NCI-H146 (cell line): ENCODE measurements around the gene DDX55.
A peak's percentile ranks its signal among the peaks of the same experiment; 100 is the strongest.

ENCODE experiments used
- DNase-seq: peaks from one replicate; lab custom pipeline; 2025; lab: John Stamatoyannopoulos, UW

Gene DDX55

DNA sequence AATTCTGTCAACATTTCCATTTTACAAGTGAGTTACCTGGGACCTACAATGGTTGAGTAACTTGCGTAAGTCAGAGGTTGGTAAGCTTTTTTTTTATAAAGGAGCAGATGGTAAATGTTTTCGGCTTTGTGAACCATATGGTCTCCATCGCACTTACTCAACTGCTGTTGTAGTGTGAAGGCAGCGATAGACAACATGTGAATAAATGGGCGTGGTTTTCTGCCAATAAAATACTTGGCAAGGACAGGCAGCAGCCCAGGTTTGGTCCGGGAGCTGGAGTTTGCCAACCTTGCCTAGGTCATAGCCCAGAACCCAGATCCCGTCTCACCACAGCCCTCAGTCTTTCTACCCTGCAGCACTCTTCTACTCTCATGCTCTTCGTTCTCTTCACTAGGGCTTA lies 6.3 kb downstream of the DDX55 start:
- no peak for DNase-seq

DNA sequence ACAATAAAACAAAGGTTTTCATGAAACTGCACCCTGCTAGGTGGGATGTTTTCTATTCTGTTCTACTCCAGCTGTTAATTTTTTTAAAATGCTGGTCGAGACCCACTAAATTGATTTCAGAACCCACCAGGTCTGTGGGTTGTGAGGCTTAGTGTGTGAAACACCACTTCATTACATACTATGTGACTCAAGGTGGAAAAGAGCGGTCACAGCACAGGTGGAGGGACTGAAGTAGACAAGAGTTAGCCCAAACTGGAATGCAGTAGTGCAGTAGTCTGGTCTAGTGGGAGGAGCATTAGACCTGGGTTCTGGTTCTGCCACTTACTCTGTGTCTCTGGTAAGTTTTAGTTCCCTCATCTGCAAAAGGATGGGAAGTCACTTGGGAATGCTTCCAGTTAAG lies 12.2 kb downstream of the DDX55 start:
- no peak for DNase-seq

DNA sequence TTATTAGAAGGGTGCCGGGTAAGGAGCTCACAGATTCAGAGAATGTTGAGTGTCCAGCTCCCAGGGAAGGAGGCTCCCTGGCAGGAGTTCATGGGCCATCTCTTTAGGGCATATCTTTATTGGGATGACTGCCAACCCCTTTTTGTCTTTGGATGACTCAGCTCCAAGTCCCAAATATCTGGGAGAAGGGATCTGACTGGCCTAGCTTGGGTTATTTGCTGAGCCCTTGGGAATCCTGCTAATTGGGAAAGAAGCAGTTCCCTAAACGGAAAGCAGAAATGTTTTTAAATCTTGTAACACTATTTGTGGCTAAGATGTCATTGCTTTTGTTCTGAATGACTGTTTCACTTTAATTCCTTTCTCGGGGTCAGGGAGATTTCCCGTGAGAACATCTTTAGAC lies 12.6 kb downstream of the DDX55 start:
- DNase-seq = no peak

DNA sequence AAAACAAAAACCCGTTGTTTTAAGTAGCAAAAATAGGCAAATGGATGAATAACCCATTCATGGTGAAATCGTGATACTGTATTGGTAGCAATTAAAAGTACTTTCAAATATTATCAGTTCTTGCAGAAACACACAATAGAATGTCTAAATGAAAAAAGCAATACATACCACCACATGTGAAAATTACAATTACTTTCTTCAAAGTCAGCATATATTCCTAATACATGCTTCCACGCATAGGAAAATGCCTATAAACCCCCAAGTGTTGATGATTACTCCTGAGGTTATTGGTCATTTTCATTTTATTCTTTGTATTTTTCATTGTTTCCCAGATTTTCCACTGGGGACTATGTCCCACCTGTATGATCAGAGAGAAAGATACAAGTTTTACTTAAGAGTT lies 15.2 kb downstream of the DDX55 start:
- no peak for DNase-seq

DNA sequence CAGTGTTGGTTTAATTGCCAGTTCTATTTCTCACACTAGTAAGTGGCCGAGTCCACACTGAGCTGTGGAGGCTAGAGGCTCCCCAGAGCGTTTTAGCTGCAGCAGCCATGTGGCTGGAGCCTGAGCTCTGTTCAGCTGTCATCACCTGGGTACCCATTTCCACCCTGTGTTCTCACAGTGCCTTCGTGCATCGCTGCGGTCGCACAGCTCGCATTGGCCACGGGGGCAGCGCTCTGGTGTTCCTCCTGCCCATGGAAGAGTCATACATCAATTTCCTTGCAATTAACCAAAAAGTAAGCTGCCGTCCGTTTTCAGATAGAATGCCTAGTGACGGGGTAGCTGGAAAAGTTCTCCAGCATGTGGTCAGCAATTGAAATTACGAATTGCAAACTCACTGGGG lies 15.7 kb downstream of the DDX55 start:
- DNase-seq = no peak

DNA sequence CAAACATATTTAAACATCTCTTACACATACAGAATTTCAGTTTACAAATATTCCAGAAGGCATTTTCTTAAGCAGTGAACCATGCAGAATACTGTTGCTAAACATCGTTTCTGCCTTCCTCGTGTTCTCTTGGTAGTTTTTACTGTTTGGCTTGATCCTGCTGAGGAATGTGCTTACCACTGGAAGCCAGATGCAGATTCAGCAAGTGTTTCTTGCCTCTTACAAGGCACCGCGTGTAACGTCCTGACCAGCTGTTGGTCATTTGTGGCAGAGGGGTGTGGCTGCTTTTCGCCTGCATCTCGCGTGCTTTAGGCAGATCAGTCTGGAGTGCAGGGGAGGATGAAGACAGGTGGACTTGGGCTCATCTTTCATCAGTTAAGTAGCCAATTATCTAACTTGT lies 19.2 kb downstream of the DDX55 start:
- DNase-seq = no peak

DNA sequence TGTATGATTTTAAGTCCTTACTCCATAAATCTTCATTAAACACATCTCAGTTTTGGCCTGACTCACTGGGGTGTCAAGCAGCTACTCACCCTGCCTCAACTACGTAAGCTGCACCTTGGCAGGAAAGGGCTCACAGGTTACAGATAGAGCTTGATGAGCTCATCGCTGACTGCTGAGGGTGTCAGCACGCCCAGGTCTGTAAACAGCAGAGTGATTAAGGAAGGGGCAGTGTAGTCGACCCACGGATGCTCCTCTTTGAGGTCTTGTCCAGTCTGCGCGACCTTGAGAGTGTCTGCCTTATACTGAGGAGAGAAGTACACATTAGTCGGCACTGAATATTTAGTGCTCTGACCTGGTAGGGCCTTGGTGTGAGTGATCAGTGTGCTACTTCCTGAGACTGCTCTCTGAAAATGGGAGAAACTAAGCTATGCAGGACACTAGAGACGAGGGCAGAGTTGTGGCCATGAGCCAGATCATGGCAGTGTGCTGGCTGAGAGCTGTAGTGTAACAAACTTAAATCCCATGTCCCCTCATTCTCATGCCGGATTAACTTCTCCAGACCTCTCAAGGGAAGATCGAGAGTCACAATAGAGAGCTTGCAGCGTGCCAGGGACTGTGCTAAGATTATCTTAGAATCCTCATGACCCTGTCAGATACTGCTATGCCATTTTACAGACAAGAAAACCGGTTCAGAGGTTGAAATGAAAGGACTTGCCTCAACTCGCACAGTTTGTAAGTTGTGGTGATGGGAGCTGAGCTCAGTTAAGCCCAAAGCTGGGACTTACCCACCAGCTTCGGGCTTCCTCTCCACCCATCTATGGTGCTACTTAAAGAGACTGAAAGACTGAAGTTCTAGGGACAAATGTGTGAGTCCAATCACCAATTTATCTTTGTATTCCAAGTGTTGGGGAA lies 20.0 kb downstream of the DDX55 start:
- no peak for DNase-seq

DNA sequence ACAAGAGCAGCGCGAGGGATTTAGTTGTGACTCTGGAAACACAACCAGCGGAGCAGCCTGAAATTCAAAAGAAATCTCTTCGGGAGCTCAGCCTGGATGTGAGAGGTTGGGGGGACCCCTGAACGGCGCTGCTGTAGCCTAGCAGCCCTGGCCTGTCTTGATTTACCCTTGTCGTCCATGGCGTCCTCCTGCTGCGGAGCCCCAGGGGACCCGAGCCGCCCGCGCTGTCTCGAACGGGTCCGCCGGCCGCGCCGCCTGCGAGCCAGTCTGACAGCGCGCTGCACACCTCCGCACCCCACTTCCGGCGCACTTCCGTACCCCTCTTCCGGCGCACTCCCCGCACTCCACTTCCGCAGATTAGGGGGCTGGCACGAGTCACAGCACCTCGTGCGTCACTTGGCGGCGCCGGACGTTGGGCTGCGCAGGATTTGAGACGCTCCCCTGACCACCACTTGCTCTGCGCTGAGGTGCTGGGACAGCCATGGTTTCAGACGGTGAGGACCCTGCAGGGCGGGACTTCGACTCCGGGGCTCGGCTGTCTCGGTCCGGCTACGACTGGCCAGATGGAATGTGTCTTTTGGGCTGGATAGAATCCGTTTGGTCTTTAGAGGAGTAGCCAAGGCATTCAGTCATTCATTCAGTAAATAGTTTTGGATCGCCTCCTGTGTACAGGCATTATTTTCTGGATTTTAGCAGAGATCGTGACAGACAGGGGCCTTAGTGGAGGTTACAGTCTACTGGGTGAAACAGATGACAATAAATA lies 31.7 kb downstream of the DDX55 start, which contains the start of the genes EIF2B1 and GTF2H3:
TSS of gene EIF2B1 (minus strand) at position 308 of the 763 bp plus-strand sequence. CDS start at position 179, 129 bp downstream.
TSS of gene GTF2H3 (plus strand) at position 451 of the 763 bp plus-strand sequence. CDS start at position 482, 31 bp downstream.
- DNase-seq = peak; percentile 97

DNA sequence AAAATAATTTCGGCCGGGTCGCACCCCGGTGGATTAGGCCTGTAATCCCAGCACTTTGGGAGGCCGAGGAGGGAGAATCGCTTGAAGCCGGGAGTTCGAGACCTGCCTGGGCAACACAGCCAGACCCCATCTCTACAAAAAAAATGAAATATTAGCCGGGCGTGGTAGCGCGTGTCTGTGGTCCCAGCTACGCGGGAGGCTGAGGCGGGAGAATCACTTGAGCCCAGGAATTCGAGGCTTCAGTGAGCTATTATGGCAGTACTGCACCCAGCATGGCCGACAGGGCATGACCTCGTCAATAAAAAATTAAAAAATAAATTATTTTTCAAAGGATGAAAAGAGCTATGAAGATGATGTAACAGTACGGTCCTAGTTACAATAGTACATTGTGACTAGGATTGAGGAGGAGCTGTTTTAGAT lies 32.3 kb downstream of the DDX55 start:
- DNase-seq = no peak

DNA sequence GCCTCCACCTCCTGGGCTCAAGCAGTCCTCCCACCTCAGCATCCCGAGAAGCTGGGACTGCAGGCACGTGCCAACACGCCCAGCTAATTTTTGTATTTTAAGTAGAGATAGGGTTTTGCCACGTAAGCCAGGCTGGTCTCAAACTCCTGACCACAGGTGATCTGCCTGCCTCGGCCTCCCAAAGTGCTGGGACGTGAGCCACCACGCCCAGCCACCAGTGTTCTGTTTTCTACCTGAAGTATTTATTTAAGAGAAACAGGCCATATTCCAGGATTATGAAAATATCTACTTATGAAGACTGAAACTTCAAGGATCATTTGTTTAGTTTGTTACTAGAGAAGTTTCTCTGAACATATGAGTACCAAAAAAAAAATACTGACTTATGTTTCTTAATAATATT lies 42.0 kb downstream of the DDX55 start:
- DNase-seq = no peak

DNA sequence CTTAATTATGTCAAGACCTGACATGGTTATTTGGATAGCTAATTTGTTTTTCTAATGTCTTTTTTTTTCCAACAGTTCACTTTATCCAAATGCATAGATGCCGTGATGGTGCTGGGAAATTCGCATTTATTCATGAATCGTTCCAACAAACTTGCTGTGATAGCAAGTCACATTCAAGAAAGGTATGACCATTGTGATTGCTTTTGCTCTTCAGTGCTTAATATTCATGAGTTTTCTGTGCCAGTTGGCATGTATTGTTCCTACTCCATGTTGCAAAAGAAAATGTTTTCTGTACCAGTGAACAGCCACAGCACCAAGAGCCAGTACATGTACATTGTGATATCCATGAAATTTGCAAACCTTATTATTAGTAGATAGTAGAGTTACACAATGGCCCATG lies 43.5 kb downstream of the DDX55 start:
- no peak for DNase-seq

DNA sequence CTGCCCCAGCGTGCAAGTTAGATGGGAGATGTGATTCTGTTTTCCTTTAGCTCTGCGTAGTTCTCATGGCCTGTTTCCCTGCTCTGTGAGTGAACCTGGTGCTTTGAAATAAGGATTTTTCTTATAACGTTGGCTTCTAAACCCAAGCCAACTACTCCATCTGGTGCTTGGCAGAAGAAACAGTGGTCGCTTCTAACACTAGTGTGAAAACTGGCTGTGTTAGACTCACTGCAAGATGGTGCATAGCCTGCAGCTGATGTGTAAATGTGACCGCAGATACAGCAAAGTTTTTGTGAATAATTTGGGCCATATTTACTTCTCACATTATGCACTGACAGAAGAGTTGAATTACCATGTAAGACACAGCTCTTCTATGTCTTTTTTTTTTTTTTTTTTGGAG lies 44.0 kb downstream of the DDX55 start:
- no peak for DNase-seq

DNA sequence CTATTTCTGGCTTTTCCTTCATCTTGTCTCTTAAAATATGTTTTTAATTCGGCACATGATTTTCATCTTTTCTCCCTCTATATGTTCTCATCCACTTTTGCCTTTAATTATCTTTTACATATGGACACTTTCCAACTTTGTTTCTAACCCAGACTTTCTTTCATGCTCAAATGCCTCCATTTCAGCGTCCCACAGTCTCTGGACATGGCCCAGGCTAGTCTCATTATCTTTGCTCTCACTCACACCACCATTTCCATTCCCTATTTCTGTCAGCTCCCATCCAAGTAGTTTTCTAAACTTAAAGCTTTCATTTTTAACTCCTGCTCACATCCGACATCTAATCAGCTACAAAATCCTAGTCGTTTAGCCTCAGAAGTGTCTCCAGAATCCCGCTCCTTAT lies 46.5 kb downstream of the DDX55 start:
- DNase-seq = no peak

DNA sequence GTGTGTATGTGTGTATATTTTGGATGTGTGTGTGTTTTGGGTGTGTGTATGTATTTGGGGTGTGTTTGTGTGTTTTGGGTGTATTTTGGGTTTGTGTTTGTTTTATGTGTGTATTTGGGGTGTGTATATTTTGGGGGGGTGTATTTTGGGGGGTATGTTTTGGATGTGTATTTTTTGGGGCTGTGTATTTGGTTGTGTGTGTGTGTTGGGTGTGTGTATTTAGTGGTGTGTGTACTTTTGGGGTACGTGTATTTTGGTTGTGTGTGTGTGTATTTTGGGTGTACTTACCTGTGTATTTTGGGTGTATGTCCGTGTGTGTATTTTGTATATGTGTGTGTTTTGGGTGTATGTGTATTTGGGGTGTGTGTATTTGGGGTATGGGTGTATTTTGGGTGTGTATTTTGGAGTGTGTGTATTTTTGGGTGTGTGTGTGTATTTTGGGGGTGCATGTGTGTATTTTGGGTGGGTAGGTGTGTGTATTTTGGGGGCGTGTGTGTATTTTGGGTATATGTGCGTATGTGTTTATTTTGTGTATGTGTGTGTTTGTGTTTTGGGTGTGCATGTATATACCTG lies 52.3 kb downstream of the DDX55 start:
- DNase-seq = no peak

DNA sequence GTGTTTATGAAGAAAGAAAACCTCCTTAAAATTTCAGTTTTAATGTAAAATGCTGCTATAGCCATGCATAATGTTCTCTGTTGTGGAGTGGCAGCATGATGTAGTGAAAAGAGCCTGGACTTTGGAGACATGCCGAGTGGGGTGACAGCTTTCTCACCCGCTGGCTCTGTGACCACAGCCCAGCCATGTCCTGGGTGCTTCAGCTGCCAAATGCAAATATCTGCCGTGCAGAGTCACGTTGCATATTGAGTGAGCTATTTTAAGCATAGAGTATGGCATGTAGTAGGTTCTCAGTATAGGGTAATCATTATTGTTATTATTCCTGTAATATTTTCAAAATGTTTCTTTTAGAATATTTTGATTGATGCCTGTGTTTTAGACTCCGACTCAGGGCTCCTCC lies 53.5 kb downstream of the DDX55 start:
- DNase-seq = no peak

DNA sequence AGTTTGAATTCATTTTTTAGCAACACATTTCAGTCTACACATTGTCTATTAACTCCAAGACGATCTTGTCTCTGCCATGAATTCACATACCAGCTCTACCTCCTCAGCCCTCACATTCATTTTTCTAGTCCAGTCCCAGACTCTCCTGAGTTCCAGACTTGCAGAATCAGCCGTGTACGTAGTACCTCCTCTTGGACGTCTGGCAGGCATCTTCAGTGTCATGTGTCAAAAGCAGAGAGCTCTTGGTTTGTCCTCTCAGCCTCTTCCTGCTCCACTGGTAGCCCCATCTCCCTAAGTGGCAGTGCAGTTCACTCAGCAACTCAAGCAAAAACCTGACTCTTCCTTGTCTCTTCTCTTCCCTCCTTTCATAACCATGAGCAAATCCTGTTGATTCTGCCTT lies 54.5 kb downstream of the DDX55 start:
- no peak for DNase-seq

DNA sequence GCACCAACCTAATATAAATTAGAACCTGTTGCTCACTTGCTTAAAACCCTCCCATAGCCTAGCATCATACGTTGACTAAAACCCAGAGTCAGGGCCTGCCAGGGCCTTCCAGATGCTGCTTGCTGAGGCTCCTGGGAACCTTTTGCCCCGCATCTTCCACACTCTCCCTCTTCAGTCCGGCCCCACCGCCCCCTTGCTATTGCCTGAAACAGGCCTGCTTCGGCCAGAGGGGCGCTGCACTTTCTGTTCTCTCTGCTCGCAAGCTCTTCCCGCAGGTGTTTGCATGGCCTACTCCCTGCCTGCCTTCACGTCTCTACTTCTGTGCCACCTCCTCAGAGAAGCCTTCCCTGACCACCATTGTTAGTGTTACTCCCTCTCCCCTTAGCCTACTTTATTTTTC lies 55.3 kb downstream of the DDX55 start:
- DNase-seq = no peak

DNA sequence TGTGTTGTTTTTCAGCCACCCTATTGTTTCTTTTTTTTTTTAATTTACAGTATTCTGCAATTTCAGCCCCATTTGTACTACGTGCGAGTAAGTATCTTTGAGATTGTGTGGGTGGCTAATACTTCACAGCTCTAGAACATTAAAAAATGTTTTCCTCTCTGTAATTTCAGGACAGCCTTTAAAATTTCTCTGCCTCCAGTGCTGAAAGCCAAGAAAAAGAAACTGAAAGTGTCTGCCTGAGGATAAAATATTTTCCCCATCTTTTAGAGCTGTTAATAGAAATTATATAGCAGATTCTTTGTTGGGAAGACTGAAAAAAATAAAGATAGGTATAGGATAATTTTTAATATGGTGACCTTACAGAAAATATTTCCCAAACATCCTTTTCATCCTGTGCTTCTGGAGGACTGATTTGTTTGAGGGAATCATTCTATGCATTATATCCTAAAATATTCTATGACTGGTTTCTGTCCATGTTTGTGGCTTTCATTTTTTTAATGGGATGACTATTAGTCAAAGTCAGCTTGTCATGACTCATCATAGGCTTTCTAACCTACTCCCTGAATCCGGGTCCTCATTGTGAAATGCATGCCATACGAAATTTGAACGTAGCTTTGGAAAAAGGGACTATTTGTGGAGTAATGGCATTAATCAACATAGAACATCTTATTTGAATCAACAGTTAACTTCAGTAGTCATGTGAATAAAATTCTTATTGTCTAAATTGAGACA lies 58.3 kb downstream of the DDX55 start:
- DNase-seq = no peak

DNA sequence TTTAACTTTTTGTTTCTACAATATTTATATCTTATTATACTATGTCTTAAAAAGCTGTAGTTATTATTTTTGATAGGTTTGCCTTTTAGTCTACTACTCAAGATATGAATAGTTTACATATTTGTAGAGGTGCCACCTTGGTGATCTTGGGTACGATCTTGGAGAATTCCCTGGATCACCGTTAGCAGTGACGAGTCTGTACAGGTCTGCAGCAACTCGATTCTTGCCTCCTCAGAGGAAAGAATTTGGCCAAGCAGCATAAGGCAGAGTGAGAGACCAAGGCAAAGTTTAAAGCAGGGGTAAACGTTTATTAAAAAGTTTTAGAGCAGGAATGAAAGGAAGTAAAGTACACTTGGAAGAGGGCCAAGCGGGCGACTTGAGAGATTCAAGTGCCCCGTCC lies 65.9 kb downstream of the DDX55 start:
- DNase-seq = no peak
